HFF-Myc (cell line): Measurements from ENCODE around the gene CHTF8.

ENCODE experiments used
- DNase-seq: peaks from one replicate; pipeline ENCODE4 v3.0.0-alpha.2; 2011; ENCODE audit warnings: low read depth; ENCODE audit errors: extremely low read depth
- H3K4me3 ChIP-seq: replicated peaks from 2 replicates; pipeline ENCODE4 v1.5.1; 2011; ENCODE audit warnings: low read depth, mild to moderate bottlenecking, control low read depth, low read length
- TF ChIP-seq, protein P1 (sequence below): IDR thresholded peaks from 2 replicates; pipeline ENCODE4 v1.5.1; 2012; ENCODE audit warnings: mild to moderate bottlenecking, low read depth, low read length, control low read depth; ENCODE audit errors: missing control alignments

Gene CHTF8

DNA sequence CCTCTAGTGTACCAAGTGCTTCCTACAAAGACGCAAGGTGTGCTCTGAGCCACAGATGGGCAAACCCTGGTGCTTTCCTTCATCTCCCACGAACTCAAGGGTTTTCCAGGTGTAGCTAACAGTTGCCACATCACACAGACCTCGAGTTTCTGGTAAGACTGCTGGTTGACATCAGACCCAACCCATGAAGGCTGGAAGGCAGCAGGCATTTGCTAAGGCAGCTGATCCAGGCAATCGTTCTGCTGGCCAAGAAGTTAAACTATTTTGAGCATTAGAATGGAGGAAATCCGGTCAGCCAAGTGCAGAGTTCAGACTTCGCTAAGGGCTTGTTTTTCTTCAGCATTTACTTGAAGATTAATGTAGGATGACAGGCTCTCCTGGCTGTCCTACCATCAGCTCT, 15.5 kb downstream of the CHTF8 start:
- TF ChIP-seq, protein P1, sequence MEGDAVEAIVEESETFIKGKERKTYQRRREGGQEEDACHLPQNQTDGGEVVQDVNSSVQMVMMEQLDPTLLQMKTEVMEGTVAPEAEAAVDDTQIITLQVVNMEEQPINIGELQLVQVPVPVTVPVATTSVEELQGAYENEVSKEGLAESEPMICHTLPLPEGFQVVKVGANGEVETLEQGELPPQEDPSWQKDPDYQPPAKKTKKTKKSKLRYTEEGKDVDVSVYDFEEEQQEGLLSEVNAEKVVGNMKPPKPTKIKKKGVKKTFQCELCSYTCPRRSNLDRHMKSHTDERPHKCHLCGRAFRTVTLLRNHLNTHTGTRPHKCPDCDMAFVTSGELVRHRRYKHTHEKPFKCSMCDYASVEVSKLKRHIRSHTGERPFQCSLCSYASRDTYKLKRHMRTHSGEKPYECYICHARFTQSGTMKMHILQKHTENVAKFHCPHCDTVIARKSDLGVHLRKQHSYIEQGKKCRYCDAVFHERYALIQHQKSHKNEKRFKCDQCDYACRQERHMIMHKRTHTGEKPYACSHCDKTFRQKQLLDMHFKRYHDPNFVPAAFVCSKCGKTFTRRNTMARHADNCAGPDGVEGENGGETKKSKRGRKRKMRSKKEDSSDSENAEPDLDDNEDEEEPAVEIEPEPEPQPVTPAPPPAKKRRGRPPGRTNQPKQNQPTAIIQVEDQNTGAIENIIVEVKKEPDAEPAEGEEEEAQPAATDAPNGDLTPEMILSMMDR: no peak
- DNase-seq: no peak
- H3K4me3 ChIP-seq: no peak overlapping the region

DNA sequence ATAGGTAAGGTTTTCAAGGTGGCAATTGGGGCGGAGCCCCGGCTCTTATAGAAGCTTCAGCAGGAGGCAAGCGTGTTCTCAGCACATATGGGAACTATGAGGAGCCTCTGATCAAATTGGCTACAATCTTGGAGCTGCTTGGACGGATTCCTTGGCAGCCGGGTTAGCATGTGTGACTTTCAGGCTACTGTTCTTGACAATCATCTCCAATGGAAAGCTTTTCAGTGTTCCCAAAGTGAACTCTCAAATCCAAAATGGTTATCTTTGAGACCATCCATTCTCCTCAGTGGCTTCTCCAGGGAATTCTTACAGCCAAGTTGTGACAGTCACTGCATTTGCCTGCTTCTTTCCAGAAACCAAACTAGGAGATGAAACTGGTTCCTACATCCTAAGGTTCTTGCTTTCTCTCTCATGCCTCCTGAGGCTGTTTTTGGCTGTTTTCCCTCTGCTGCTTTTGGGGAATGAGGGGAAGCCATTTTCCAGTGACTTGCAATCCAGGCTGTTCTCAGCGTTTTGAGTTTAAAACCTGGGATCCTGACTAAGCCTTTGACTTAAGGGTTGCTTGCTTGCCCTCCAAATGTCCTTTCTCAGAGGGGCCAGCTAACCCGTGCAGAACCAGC, 16.0 kb downstream of the CHTF8 start:
- no peak for DNase-seq
- no peak overlapping the region for H3K4me3 ChIP-seq
- TF ChIP-seq, protein P1: no peak

DNA sequence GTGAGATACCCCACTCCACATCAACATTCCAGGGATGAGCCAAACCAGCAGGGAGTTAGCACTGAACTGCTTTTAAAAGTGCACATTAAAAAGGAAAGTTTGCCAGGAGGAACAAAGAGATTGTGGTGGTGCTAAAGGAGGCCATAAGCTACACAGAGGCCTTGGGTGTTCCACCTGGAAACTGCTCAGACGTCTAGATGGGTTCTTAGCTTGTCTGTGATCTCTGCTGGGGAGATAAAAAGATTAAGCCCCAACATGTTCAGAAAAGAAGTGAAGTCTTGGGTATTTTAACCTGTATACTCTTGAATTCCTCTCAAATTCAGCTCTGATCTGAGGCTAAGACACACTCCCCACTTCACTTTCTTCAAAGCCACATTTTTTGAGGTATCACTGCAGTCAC, 16.6 kb downstream of the CHTF8 start:
- TF ChIP-seq, protein P1: no peak
- no peak for DNase-seq

GRCh38 chr16:69115361-69115760, 17.0 kb downstream of the CHTF8 start:
- TF ChIP-seq, protein P1: no peak
- no peak overlapping the region for H3K4me3 ChIP-seq
- DNase-seq: no peak

More for the DNA sequence above, 16.6 kb downstream of the CHTF8 start:
- H3K4me3 ChIP-seq: no peak overlapping the region

GRCh38 chr16:69114976-69115355, 17.4 kb downstream of the CHTF8 start:
- H3K4me3 ChIP-seq: no peak overlapping the region
- TF ChIP-seq, protein P1: no peak
- DNase-seq: no peak

DNA sequence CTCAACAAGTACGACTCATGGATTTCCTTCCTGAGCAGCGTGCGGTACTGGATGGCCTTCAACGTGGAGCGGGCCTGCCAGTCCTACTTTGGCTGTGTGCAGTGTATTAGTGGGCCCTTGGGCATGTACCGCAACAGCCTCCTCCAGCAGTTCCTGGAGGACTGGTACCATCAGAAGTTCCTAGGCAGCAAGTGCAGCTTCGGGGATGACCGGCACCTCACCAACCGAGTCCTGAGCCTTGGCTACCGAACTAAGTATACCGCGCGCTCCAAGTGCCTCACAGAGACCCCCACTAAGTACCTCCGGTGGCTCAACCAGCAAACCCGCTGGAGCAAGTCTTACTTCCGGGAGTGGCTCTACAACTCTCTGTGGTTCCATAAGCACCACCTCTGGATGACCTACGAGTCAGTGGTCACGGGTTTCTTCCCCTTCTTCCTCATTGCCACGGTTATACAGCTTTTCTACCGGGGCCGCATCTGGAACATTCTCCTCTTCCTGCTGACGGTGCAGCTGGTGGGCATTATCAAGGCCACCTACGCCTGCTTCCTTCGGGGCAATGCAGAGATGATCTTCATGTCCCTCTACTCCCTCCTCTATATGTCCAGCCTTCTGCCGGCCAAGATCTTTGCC, 17.9 kb downstream of the CHTF8 start:
- H3K4me3 ChIP-seq: no peak overlapping the region
- TF ChIP-seq, protein P1: no peak
- DNase-seq: no peak
